Cortex of kidney (tissue), 1 donor: ENCODE measurements around the gene CSNK1A1L.
A peak's percentile ranks its signal among the peaks of the same experiment; 100 is the strongest.
"Not testable (repeated sequence)": the region's sequence is repeated elsewhere in the genome, so short reads cannot be mapped to it uniquely, and the experiment has no call there.

Experiments
- DNase-seq: peaks from one replicate; lab custom pipeline; 2025; lab: John Stamatoyannopoulos, UW

Gene CSNK1A1L

DNA sequence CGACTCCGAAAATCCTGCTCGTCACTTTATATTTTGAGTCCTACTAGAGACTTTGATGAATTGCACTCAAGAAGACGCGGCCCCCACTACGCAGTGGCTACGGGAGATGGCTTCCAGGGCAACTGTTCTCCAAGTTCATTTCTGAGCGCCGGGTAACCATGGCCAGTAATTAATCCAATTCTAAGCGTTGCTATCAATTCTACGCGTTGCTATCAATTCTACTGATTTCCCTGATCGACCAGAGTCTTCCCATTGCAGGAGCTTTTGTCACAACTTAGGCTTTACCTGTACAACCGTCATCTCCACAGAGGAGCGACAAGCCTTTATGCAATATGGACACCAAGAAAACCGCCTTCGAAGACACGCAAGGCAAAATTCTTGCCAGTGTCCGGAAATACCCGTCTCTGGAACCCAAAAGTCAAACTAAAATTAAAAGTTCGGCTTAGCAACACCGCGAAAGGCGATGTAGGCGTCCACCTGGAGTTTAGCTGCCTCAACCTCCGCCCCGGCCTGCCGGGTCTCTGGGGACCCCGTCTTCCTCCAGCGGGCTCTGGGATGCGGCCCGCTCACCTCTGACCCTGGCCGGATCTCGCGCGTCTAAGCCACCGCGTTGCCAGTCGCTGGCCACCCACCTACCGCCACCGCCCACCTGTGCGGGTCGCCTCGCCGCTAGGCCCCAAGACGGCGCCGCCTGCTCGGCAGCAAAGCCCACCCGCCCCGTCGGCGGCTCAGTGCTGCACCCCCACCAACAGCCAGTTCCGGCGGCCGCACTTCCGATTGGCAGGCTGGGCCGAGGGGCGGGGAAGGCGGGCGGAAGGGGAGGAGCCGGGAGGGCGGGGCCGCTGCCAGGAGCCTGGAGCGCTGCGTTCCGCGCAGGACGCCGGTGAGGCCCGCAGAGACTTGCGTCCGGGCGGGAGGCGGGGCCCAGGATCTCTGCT is 46.3 kb downstream of the CSNK1A1L start, which contains the start of gene SUPT20H:
Gene SUPT20H, minus strand, starts transcription at position 779 of the 938 bp plus-strand sequence. CDS start 8,198 bp downstream, outside the sequence.
- DNase-seq = peak; percentile 40

DNA sequence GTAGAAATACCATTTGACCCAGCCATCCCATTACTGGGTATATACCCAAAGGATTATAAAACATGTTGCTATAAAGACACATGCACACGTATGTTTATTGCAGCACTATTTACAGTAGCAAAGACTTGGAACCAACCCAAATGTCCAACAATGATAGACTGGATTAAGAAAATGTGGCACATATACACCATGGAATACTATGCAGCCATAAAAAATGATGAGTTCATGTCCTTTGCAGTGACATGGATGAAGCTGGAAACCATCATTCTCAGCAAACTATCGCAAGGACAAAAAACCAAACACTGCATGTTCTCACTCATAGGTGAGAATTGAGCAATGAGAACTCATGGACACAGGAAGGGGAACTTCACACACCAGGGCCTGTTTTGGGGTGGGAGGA is 49.2 kb downstream of the CSNK1A1L start:
- not testable (repeated sequence) for DNase-seq
